Keratinocyte (primary cell): ENCODE data around the gene GOLGA2. TPM values are rescaled to one million over a fixed set of nuclear protein-coding genes. Genes with fewer than 3 reads are reported as not detected.

Experiments
- DNase-seq: peaks from one replicate; pipeline ENCODE4 v3.0.0-alpha.2; 2011; ENCODE audit warnings: low read depth, missing footprints, low spot score
- FAIRE-seq: peaks from 2 replicates; lab custom pipeline; 2011; peaks lifted over from hg19 to GRCh38; lab: Jason Lieb, UNC
- H2AFZ ChIP-seq: 2 replicates; pipeline ENCODE4 v1.6.0; 2012; ENCODE audit warnings: low read length, control low read depth, inconsistent platforms; ENCODE audit not compliant: control insufficient read depth
- H3K27ac ChIP-seq: 2 replicates; pipeline ENCODE4 v1.5.1; 2011; ENCODE audit warnings: low read length; ENCODE audit not compliant: control insufficient read depth, insufficient read depth
- H3K27me3 ChIP-seq: 3 replicates; pipeline ENCODE4 v1.6.0; 2011; ENCODE audit warnings: low read length; ENCODE audit not compliant: control insufficient read depth, insufficient read depth; ENCODE audit errors: extremely low read depth
- H3K36me3 ChIP-seq, 2 experiments: 2 replicates in 1 of 2; 3 replicates in 1 of 2; pipeline ENCODE4 v1.5.1; 2011; ENCODE audit warnings: low read length in 2 of 2, mild to moderate bottlenecking in 1 of 2; ENCODE audit not compliant: control insufficient read depth in 2 of 2, insufficient read depth in 2 of 2; ENCODE audit errors: extremely low read depth in 1 of 2
- H3K4me1 ChIP-seq: 3 replicates; pipeline ENCODE4 v1.5.1; 2011; ENCODE audit warnings: low read length; ENCODE audit not compliant: control insufficient read depth, insufficient read depth; ENCODE audit errors: extremely low read depth
- H3K4me2 ChIP-seq: 3 replicates; pipeline ENCODE4 v1.6.0; 2011; ENCODE audit warnings: low read depth, low read length; ENCODE audit not compliant: control insufficient read depth, insufficient read depth; ENCODE audit errors: extremely low read depth
- H3K4me3 ChIP-seq, 3 experiments: fragments of 200-600 bp in 1 of 3; sonication (generic) in 1 of 3; 2 replicates in 2 of 3; 3 replicates in 1 of 3; pipeline ENCODE4 v1.5.1; 2011 to 2016; ENCODE audit warnings: low read length in 3 of 3, mild to moderate bottlenecking in 3 of 3, control low read depth in 2 of 3, inconsistent platforms in 1 of 3, low read depth in 1 of 3, mixed read lengths in 1 of 3, mixed run types in 1 of 3, moderate library complexity in 1 of 3; ENCODE audit not compliant: control insufficient read depth in 2 of 3, insufficient read depth in 2 of 3; ENCODE audit errors: extremely low read depth in 1 of 3
- H3K79me2 ChIP-seq: 2 replicates; pipeline ENCODE4 v1.6.0; 2012; ENCODE audit warnings: low read length; ENCODE audit not compliant: control insufficient read depth, insufficient read depth
- H3K9ac ChIP-seq: 3 replicates; pipeline ENCODE4 v1.6.0; 2011; ENCODE audit warnings: low read length; ENCODE audit not compliant: control insufficient read depth, insufficient read depth; ENCODE audit errors: extremely low read depth
- H3K9me1 ChIP-seq: 3 replicates; pipeline ENCODE4 v1.6.0; 2011; ENCODE audit warnings: low read length; ENCODE audit not compliant: control insufficient read depth, insufficient read depth; ENCODE audit errors: extremely low read depth
- H3K9me3 ChIP-seq: 2 replicates; pipeline ENCODE4 v1.5.1; 2012; ENCODE audit warnings: low read depth, low read length; ENCODE audit not compliant: control insufficient read depth
- H4K20me1 ChIP-seq: 3 replicates; pipeline ENCODE4 v1.6.0; 2011; ENCODE audit warnings: low read length; ENCODE audit not compliant: control insufficient read depth, insufficient read depth; ENCODE audit errors: extremely low read depth
- EZH2 ChIP-seq: IDR thresholded peaks from one replicate; pipeline ENCODE4 v1.6.1; 2012; ENCODE audit warnings: inconsistent platforms, mild to moderate bottlenecking, low read length, moderate library complexity
- dilution Hi-C: fragments of 300-500 bp; cut with MboI; formaldehyde crosslinking; loops from one replicate; pipeline ENCODE4 v1.7.0; 2020; ENCODE audit warnings: low sequenced_read_pairs; ENCODE audit not compliant: extremely low pct_ligation_motif_present
- polyA plus RNA-seq, 5 experiments: library from polyadenylated mRNA; depleted of rRNA in 3 of 5; stranded (reverse) in 3 of 5; stranded (forward) in 1 of 5; unstranded in 1 of 5; fragments of >200 nt; gene quantifications; 1 replicate in 1 of 5; 2 replicates in 3 of 5; 3 replicates in 1 of 5; pipeline versions ENCODE4 v1.2.1 to v1.2.3, GENCODE V29; 2011 to 2012; ENCODE audit warnings: missing spikeins in 2 of 5, low read depth in 1 of 5, low replicate concordance in 1 of 5
- TF ChIP-seq, protein P1 (sequence below), 3 experiments: IDR thresholded peaks in 1 of 3; conservative IDR thresholded peaks in 1 of 3; optimal IDR thresholded peaks in 1 of 3; 2 replicates in 2 of 3; 3 replicates in 1 of 3; pipeline versions ENCODE3 to v1.5.1; 2011; ENCODE audit warnings: low read length in 3 of 3, mild to moderate bottlenecking in 3 of 3, moderate library complexity in 2 of 3, control low read depth in 1 of 3, inconsistent platforms in 1 of 3; ENCODE audit not compliant: insufficient read depth in 2 of 3; ENCODE audit errors: extremely low read depth in 1 of 3

Gene GOLGA2
- polyA plus RNA-seq, 1 donor (not counting 4 experiments of a cell fraction or from before 2014, with no cell fraction given): 41.6 TPM

DNA sequence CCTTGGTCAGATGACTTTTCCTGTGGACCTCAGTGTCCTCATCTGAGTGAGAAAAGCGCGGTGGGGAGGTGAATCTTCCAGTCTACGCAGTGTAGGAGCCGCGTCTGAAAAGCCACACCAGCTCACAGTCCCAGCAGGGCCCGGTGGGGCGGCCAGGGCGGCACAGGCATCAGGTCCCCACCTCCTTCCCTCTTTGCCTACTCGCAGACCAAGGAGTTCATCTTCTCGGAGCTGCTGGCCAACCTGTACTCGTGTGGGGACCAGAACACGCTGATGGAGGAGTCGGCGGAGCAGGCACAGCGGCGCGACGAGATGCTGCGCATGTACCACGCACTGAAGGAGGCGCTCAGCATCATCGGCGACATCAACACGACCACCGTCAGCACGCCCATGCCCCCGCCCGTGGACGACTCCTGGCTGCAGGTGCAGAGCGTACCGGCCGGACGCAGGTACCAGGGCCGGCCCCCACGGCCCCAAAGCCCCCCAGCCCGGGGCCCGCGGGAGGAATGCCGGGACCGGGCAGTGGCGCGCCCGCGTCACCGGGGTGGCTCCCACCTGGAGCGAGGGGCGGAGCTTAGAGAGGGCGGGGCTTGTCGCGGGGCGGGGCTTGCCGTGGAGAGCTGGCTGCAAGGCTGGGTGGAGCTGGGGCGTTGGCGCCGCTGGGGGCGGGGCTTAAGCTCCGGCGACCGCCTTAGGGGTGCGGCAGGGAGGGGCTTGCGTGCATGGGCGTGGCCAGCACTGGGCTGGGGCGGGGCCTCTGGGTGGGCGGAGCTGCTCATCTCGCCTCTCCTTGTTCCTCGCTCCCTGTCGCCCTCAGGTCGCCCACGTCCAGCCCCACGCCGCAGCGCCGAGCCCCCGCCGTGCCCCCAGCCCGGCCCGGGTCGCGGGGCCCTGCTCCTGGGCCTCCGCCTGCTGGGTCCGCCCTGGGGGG, 25.6 kb downstream of the GOLGA2 start:
- H3K9ac ChIP-seq: peak overlapping the region; percentile 64
- peak; percentile 81 for DNase-seq
- H3K9me3 ChIP-seq: no peaks in the 10 kb centered on the region
- peak overlapping the region; percentile 87 for H3K4me2 ChIP-seq
- no peak overlapping the region for H3K27ac ChIP-seq
- H4K20me1 ChIP-seq: no peaks in the 10 kb centered on the region
- no peak for TF ChIP-seq EZH2
- TF ChIP-seq, protein P1, sequence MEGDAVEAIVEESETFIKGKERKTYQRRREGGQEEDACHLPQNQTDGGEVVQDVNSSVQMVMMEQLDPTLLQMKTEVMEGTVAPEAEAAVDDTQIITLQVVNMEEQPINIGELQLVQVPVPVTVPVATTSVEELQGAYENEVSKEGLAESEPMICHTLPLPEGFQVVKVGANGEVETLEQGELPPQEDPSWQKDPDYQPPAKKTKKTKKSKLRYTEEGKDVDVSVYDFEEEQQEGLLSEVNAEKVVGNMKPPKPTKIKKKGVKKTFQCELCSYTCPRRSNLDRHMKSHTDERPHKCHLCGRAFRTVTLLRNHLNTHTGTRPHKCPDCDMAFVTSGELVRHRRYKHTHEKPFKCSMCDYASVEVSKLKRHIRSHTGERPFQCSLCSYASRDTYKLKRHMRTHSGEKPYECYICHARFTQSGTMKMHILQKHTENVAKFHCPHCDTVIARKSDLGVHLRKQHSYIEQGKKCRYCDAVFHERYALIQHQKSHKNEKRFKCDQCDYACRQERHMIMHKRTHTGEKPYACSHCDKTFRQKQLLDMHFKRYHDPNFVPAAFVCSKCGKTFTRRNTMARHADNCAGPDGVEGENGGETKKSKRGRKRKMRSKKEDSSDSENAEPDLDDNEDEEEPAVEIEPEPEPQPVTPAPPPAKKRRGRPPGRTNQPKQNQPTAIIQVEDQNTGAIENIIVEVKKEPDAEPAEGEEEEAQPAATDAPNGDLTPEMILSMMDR (optimal IDR thresholded peaks at IDR 0.05 in 1 of 3, IDR thresholded peaks at IDR 0.05 in 1 of 3, conservative IDR thresholded peaks at IDR 0.05 in 1 of 3; ENCODE audit: extremely low read depth in 1 of 3, insufficient read depth in 2 of 3, low read length in 3 of 3): no peak
- peak overlapping the region; percentile 82 for H2AFZ ChIP-seq
- no peaks in the 10 kb centered on the region for H3K9me1 ChIP-seq
- no peaks in the 10 kb centered on the region for H3K36me3 ChIP-seq
- dilution Hi-C loops: no loop called here
- H3K79me2 ChIP-seq: no peaks in the 10 kb centered on the region
- H3K4me3 ChIP-seq: peak overlapping the region; percentile 56 to 81 (median 62)
- FAIRE-seq: no peak
- peaks cover 30% of the 10 kb centered on the region for H3K4me1 ChIP-seq
- no peaks in the 10 kb centered on the region for H3K27me3 ChIP-seq

GRCh38 chr9:128249558-128249907, 26.3 kb downstream of the GOLGA2 start:
- H3K4me1 ChIP-seq: peaks cover 30% of the 10 kb centered on the region
- no peak overlapping the region for H2AFZ ChIP-seq
- dilution Hi-C loops: no loop called here
- H3K9ac ChIP-seq: no peak overlapping the region
- FAIRE-seq: no peak
- no peak overlapping the region for H3K27ac ChIP-seq
- H3K27me3 ChIP-seq: no peaks in the 10 kb centered on the region
- H3K9me1 ChIP-seq: no peaks in the 10 kb centered on the region
- peak overlapping the region; percentile 66 for H3K4me2 ChIP-seq
- no peaks in the 10 kb centered on the region for H3K36me3 ChIP-seq
- H3K79me2 ChIP-seq: no peaks in the 10 kb centered on the region
- no peak for TF ChIP-seq EZH2
- TF ChIP-seq, protein P1 (optimal IDR thresholded peaks at IDR 0.05 in 1 of 3, IDR thresholded peaks at IDR 0.05 in 1 of 3, conservative IDR thresholded peaks at IDR 0.05 in 1 of 3; ENCODE audit: extremely low read depth in 1 of 3, insufficient read depth in 2 of 3, low read length in 3 of 3): no peak
- H3K4me3 ChIP-seq: no peak overlapping the region
- no peak for DNase-seq
- H3K9me3 ChIP-seq: no peaks in the 10 kb centered on the region
- H4K20me1 ChIP-seq: no peaks in the 10 kb centered on the region
